HepG2 (cell line): Measurements from ENCODE around the gene SOS2. TPM values are rescaled to one million over a fixed set of nuclear protein-coding genes. Genes with fewer than 3 reads are reported as not detected.

Experiments
- ATAC-seq: fragments of 200-7000 bp; cut with Tn5 transposase; 3 replicates; pipeline ENCODE4 v1.9.1; 2020; ENCODE audit warnings: mild to moderate bottlenecking, moderate library complexity
- BruUV-seq: library from RNA; stranded (reverse); fragments of 400-500 nt; replicated peaks from 2 replicates; lab custom pipeline; 2021; lab: Mats Ljungman, UMichigan
- CTCF ChIA-PET: fragments of 300-600 bp; formaldehyde crosslinking; extraction: SDS; loops from one replicate; lab custom pipeline; 2021; ENCODE audit warnings: low total read pairs, inconsistent platforms, low intra/inter-chr PET ratio; lab: Yijun Ruan, JAX
- POLR2A ChIA-PET: fragments of 350-600 bp; sonication (Branson Sonifier 250); formaldehyde crosslinking; loops from one replicate; lab custom pipeline; 2020; ENCODE audit warnings: antibody characterized with exemption, inconsistent platforms; lab: Yijun Ruan, JAX
- DNase-seq: peaks from one replicate; pipeline ENCODE4 v3.0.0-alpha.2; 2015; ENCODE audit warnings: low spot score
- FAIRE-seq: peaks from 3 replicates; lab custom pipeline; 2011; peaks lifted over from hg19 to GRCh38; lab: Jason Lieb, UNC
- H2AFZ ChIP-seq: one replicate; pipeline ENCODE4 v1.6.1; 2011; ENCODE audit warnings: low read length, inconsistent platforms
- H3K27ac ChIP-seq: fragments of 300-600 bp; 3 replicates; pipeline ENCODE4 v1.8.0; 2011; ENCODE audit warnings: mixed run types, mild to moderate bottlenecking, mixed read lengths, low read length, inconsistent platforms; ENCODE audit not compliant: insufficient read depth; ENCODE audit errors: extremely low read length
- H3K27me3 ChIP-seq, 2 experiments: fragments of 200-600 bp in 1 of 2; 2 replicates in 1 of 2; 3 replicates in 1 of 2; pipeline versions ENCODE4 v1.6.0 to v1.8.0; 2011; ENCODE audit warnings: low read length in 2 of 2, mild to moderate bottlenecking in 2 of 2, moderate library complexity in 2 of 2, inconsistent platforms in 1 of 2; ENCODE audit not compliant: insufficient read depth in 2 of 2, control insufficient read depth in 1 of 2
- H3K36me3 ChIP-seq, 2 experiments: fragments of 200-600 bp in 1 of 2; replicated peaks in 1 of 2; 2 replicates in 1 of 2; 3 replicates in 1 of 2; pipeline versions ENCODE4 v1.5.1 to v1.8.0; 2011; ENCODE audit warnings: low read length in 2 of 2, inconsistent platforms in 1 of 2; ENCODE audit not compliant: insufficient read depth in 2 of 2, control insufficient read depth in 1 of 2
- H3K4me1 ChIP-seq: 2 replicates; pipeline ENCODE4 v1.5.1; 2012; ENCODE audit warnings: low read length, inconsistent platforms; ENCODE audit not compliant: insufficient read depth
- H3K4me2 ChIP-seq: 2 replicates; pipeline ENCODE4 v1.6.0; 2011; ENCODE audit warnings: low read depth, low read length, inconsistent platforms
- H3K4me3 ChIP-seq, 3 experiments: fragments of 200-600 bp in 1 of 3; sonication (generic), shearing (Covaris generic) in 1 of 3; replicated peaks in 1 of 3; 2 replicates each; pipeline ENCODE4 v1.5.1; 2011 to 2016; ENCODE audit warnings: low read length in 3 of 3, inconsistent platforms in 2 of 3, low read depth in 2 of 3, mild to moderate bottlenecking in 2 of 3, control low read depth in 1 of 3, mixed read lengths in 1 of 3; ENCODE audit not compliant: insufficient read depth in 1 of 3
- H3K79me2 ChIP-seq: one replicate; pipeline ENCODE4 v1.6.1; 2011; ENCODE audit warnings: low read length, inconsistent platforms; ENCODE audit not compliant: insufficient read depth
- H3K9ac ChIP-seq: 2 replicates; pipeline ENCODE4 v1.6.0; 2011; ENCODE audit warnings: mild to moderate bottlenecking, low read depth, low read length, inconsistent platforms; ENCODE audit not compliant: insufficient read depth
- H3K9me3 ChIP-seq: 2 replicates; pipeline ENCODE4 v1.5.1; 2012; ENCODE audit warnings: mild to moderate bottlenecking, low read length
- H4K20me1 ChIP-seq: 2 replicates; pipeline ENCODE4 v1.6.0; 2011; ENCODE audit warnings: inconsistent platforms, mild to moderate bottlenecking, low read length, moderate library complexity; ENCODE audit not compliant: insufficient read depth
- HMG20B ChIP-seq: conservative IDR thresholded peaks from 2 replicates; pipeline ENCODE4 v1.6.1; 2016; ENCODE audit warnings: missing genetic modification reagents, missing compliant biosample characterization
- MAFF ChIP-seq: IDR thresholded peaks from 2 replicates; pipeline ENCODE4 v1.6.1; 2011; ENCODE audit warnings: low read depth, low read length, improper control_type of control experiment
- MAFK ChIP-seq, 2 experiments: IDR thresholded peaks in 1 of 2; conservative IDR thresholded peaks in 1 of 2; 2 replicates each; pipeline ENCODE4 v1.6.1; 2011; ENCODE audit warnings: improper control_type of control experiment in 2 of 2, low read length in 2 of 2
- RBAK ChIP-seq: sonication (generic); formaldehyde crosslinking; IDR thresholded peaks from 2 replicates; pipeline ENCODE4 v1.5.1; 2020; ENCODE audit warnings: mild to moderate bottlenecking, missing genetic modification reagents
- SIX4 ChIP-seq: sonication (generic); formaldehyde crosslinking; IDR thresholded peaks from 2 replicates; pipeline ENCODE4 v1.4.0; 2020; ENCODE audit warnings: missing genetic modification reagents
- ZNF121 ChIP-seq: sonication (generic); formaldehyde crosslinking; IDR thresholded peaks from 2 replicates; pipeline ENCODE4 v1.5.0; 2020; ENCODE audit warnings: mild to moderate bottlenecking, missing genetic modification reagents
- ZNF766 ChIP-seq: sonication (generic); formaldehyde crosslinking; IDR thresholded peaks from 2 replicates; pipeline ENCODE4 v1.5.0; 2020; ENCODE audit warnings: missing genetic modification reagents, borderline replicate concordance
- ZNF770 ChIP-seq: sonication (generic); formaldehyde crosslinking; IDR thresholded peaks from 2 replicates; pipeline ENCODE4 v1.5.0; 2020; ENCODE audit warnings: mild to moderate bottlenecking, missing genetic modification reagents
- WGBS: methylation state at CpG from one replicate; pipeline ENCODE4 v1.1.6; 2017; ENCODE audit warnings: low lambda C conversion rate; 5-methylcytosine and 5-hydroxymethylcytosine counted together
- in situ Hi-C: cut with HindIII; loops from 2 replicates; pipeline ENCODE4 v1.10.0; 2017; ENCODE audit warnings: low pct_unique_long_range_greater_than_20kb; ENCODE audit not compliant: extremely low pct_ligation_motif_present
- intact Hi-C: fragments of 100-400 bp; cut with micrococcal nuclease; formaldehyde crosslinking; loops from one replicate; pipeline ENCODE4 v1.10.0; 2022; ENCODE audit not compliant: unreplicated experiment
- polyA plus RNA-seq, 8 experiments: library from polyadenylated mRNA; depleted of rRNA in 3 of 8; stranded (reverse) in 7 of 8; unstranded in 1 of 8; fragments of >200 nt; fragmentation: Illumina TruSeq in 4 of 8; extraction: Trizol in 4 of 8; gene quantifications; 2 replicates each; pipeline versions ENCODE4 v1.2.1 to v1.2.3, GENCODE V29; 2011 to 2016; ENCODE audit warnings: low read depth in 4 of 8, missing spikeins in 1 of 8, mixed read lengths in 1 of 8; ENCODE audit not compliant: insufficient read depth in 1 of 8
- total RNA-seq, 5 experiments: library from RNA; depleted of rRNA; stranded (reverse); fragments of >200 nt; fragmentation: Illumina TruSeq; extraction: Trizol; gene quantifications; 2 replicates each; pipeline ENCODE4 v1.2.3, GENCODE V29; 2016; ENCODE audit warnings: low read depth in 1 of 5

SOS2 gene
- total and polyA plus RNA-seq, 2 of the 13 experiments (the other 11 are each of a cell fraction or from before 2014, with no cell fraction given), result 9.3 to 12.1 TPM

- DNase-seq (peak; percentile 16), ATAC-seq (peak; percentile 53), FAIRE-seq (no peak)
- peaks cover 49% of the 10 kb centered on the region for H3K4me1 ChIP-seq
- TF ChIP-seq ZNF121 (CRISPR knock-in tag) (0 out of 2 replicates have a peak, but pooled peaks have one; percentile 52), SIX4 (no peak)
- peaks cover 72% of the 10 kb centered on the region for H3K79me2 ChIP-seq
- CTCF ChIA-PET, result no interaction called here
- H3K27ac ChIP-seq, result peak overlapping the region; percentile 10
- no peaks in the 10 kb centered on the region for H3K36me3 ChIP-seq
- no peaks in the 10 kb centered on the region for H4K20me1 ChIP-seq
- intact Hi-C loops (loop anchor here (10.0 kb wide), 1 partner anchor 361 kb away; no protein-coding TSS in a partner anchor), in situ Hi-C loops (loop anchor here (25.0 kb wide), 1 partner anchor 363 kb away; the partner anchor contains the start of gene NEMF)
- 37% methylated on average over 5 of the region's 5 CpGs for WGBS
- no peak overlapping the region for H3K9ac ChIP-seq
- H3K4me3 ChIP-seq, result no peak overlapping the region
- BruUV-seq, result no TSS peak
- H3K9me3 ChIP-seq, result no peaks in the 10 kb centered on the region
- POLR2A ChIA-PET, result no interaction called here
- H2AFZ ChIP-seq, result no peak overlapping the region
- no peak overlapping the region for H3K4me2 ChIP-seq
- no peaks in the 10 kb centered on the region for H3K27me3 ChIP-seq
These were observed 6.1 kb downstream of the SOS2 start for GRCh38 chr14:50225067-50225973.

- 67% methylated on average over 1 of the region's 1 CpG for WGBS
These were observed 9.2 kb downstream of the SOS2 start for GRCh38 chr14:50222055-50222613.

More at GRCh38 chr14:50222055-50222613, 9.2 kb downstream of the SOS2 start:
- POLR2A ChIA-PET, result no interaction called here
- ATAC-seq, result no peak
- Histone ChIP-seq H4K20me1 (no peaks in the 10 kb centered on the region), H2AFZ (no peak overlapping the region), H3K9ac (no peak overlapping the region), H3K27ac (no peak overlapping the region), H3K9me3 (no peaks in the 10 kb centered on the region), H3K4me3 (no peak overlapping the region), H3K27me3 (no peaks in the 10 kb centered on the region), H3K36me3 (no peaks in the 10 kb centered on the region), H3K79me2 (peaks cover 60% of the 10 kb centered on the region), H3K4me2 (no peak overlapping the region), H3K4me1 (peaks cover 31% of the 10 kb centered on the region)
- in situ Hi-C loops, result no loop called here
- CTCF ChIA-PET, result no interaction called here
- TF ChIP-seq MAFK (conservative IDR thresholded peaks at IDR 0.05 in 1 of 2, IDR thresholded peaks at IDR 0.05 in 1 of 2; ENCODE audit: low read length in 2 of 2), result peak; percentile 72 to 85
- TF ChIP-seq ZNF766 (CRISPR knock-in tag), result no peak
- TF ChIP-seq MAFF, result peak; percentile 80
- no peak for TF ChIP-seq RBAK
- TF ChIP-seq HMG20B (CRISPR knock-in tag), result no peak
- TF ChIP-seq ZNF770 (CRISPR knock-in tag), result no peak
- DNase-seq, result no peak
- intact Hi-C loops, result loop anchor here (10.0 kb wide), 1 partner anchor 357 kb away; no protein-coding TSS in a partner anchor
- no peak for FAIRE-seq
- no TSS peak for BruUV-seq
